ENCODE measurements around the gene MAML2.

DNA sequence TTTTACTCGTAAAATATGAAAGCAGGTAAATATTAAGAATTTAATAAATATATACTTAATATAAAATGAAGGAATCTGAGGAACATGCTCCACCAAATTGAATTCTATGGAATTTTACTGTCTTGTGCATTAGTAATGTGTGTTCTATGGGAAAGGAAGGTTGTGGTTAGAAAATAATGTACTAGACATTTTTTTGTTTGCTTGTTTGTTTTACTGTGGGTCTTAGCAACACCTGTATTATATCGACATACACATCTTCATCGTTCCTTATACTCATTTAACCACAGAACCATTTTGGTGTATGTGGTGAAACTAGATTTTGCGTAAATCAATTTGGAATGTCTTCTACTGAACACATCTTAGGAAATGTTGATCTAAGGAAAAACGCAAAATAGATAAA, 304.9 kb downstream of the MAML2 start:
- TF ChIP-seq, protein P1, sequence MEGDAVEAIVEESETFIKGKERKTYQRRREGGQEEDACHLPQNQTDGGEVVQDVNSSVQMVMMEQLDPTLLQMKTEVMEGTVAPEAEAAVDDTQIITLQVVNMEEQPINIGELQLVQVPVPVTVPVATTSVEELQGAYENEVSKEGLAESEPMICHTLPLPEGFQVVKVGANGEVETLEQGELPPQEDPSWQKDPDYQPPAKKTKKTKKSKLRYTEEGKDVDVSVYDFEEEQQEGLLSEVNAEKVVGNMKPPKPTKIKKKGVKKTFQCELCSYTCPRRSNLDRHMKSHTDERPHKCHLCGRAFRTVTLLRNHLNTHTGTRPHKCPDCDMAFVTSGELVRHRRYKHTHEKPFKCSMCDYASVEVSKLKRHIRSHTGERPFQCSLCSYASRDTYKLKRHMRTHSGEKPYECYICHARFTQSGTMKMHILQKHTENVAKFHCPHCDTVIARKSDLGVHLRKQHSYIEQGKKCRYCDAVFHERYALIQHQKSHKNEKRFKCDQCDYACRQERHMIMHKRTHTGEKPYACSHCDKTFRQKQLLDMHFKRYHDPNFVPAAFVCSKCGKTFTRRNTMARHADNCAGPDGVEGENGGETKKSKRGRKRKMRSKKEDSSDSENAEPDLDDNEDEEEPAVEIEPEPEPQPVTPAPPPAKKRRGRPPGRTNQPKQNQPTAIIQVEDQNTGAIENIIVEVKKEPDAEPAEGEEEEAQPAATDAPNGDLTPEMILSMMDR (IDR thresholded peaks at IDR 0.05): no peak
- TF ChIP-seq POLR2A (IDR thresholded peaks at IDR 0.05): no peak
